GM12878 (cell line): Measurements from ENCODE around the gene SLC22A23. TPM values are rescaled to one million over a fixed set of nuclear protein-coding genes. Genes with fewer than 3 reads are reported as not detected.

Source experiments
- ATAC-seq: fragments of 200-7000 bp; cut with Tn5 transposase; 3 replicates; pipeline ENCODE4 v1.9.1; 2020; ENCODE audit warnings: mild to moderate bottlenecking, moderate library complexity
- BruUV-seq: library from RNA; stranded (reverse); fragments of 400-500 nt; replicated peaks from 2 replicates; lab custom pipeline; 2021; lab: Mats Ljungman, UMichigan
- CTCF ChIA-PET: fragments of 300-600 bp; sonication (Branson Sonifier 250); formaldehyde crosslinking; extraction: SDS; loops from one replicate; lab custom pipeline; 2021; ENCODE audit warnings: inconsistent platforms; lab: Yijun Ruan, JAX
- POLR2A ChIA-PET: fragments of 350-600 bp; formaldehyde crosslinking; extraction: SDS; loops from one replicate; lab custom pipeline; 2021; ENCODE audit warnings: inconsistent platforms; lab: Charles Lee
- RAD21 ChIA-PET: fragments of 300-600 bp; sonication (Branson Sonifier 250); formaldehyde crosslinking; loops from one replicate; lab custom pipeline; 2023; ENCODE audit warnings: antibody characterized with exemption; ENCODE audit not compliant: unreplicated experiment; lab: Charles Lee
- SMC1A ChIA-PET: fragments of 300-600 bp; sonication (Branson Sonifier 250); formaldehyde crosslinking; loops from one replicate; lab custom pipeline; 2023; ENCODE audit not compliant: unreplicated experiment, uncharacterized antibody; lab: Charles Lee
- DNase-seq: peaks from one replicate; pipeline ENCODE4 v3.0.0-alpha.2; 2011; ENCODE audit warnings: low read depth, low spot score
- FAIRE-seq: peaks from 3 replicates; lab custom pipeline; 2011; peaks lifted over from hg19 to GRCh38; lab: Jason Lieb, UNC
- H2AFZ ChIP-seq: 2 replicates; pipeline ENCODE4 v1.6.0; 2011; ENCODE audit warnings: low read depth, low read length, control low read depth; ENCODE audit not compliant: control insufficient read depth
- H3K27ac ChIP-seq: 2 replicates; pipeline ENCODE4 v1.5.1; 2011; ENCODE audit warnings: control low read depth; ENCODE audit not compliant: control insufficient read depth, insufficient read depth
- H3K27me3 ChIP-seq, 2 experiments: replicated peaks in 1 of 2; 2 replicates each; pipeline versions ENCODE4 v1.6.0 to v1.6.1; 2011; ENCODE audit warnings: low read length in 1 of 2; ENCODE audit not compliant: control insufficient read depth in 2 of 2, insufficient read depth in 2 of 2
- H3K36me3 ChIP-seq, 2 experiments: 2 replicates each; pipeline ENCODE4 v1.5.1; 2011; ENCODE audit warnings: low read length in 1 of 2; ENCODE audit not compliant: control insufficient read depth in 2 of 2, insufficient read depth in 2 of 2
- H3K4me1 ChIP-seq: 2 replicates; pipeline ENCODE4 v1.6.1; 2011; ENCODE audit warnings: mild to moderate bottlenecking, low read length, moderate library complexity, mixed read lengths; ENCODE audit not compliant: control insufficient read depth, insufficient read depth
- H3K4me2 ChIP-seq: 2 replicates; pipeline ENCODE4 v1.6.0; 2011; ENCODE audit warnings: control low read depth; ENCODE audit not compliant: control insufficient read depth, insufficient read depth
- H3K4me3 ChIP-seq: fragments of 200-600 bp; sonication (generic); 2 replicates; pipeline ENCODE4 v1.5.1; 2016
- H3K79me2 ChIP-seq: 2 replicates; pipeline ENCODE4 v1.6.0; 2011; ENCODE audit warnings: low read length; ENCODE audit not compliant: control insufficient read depth, insufficient read depth
- H3K9ac ChIP-seq: 2 replicates; pipeline ENCODE4 v1.8.0; 2011; ENCODE audit warnings: low read length, control low read depth, mixed read lengths; ENCODE audit not compliant: control insufficient read depth, insufficient read depth
- H3K9me3 ChIP-seq: replicated peaks from 3 replicates; pipeline ENCODE4 v1.5.1; 2011; ENCODE audit warnings: mild to moderate bottlenecking, low read length; ENCODE audit not compliant: control insufficient read depth, insufficient read depth
- H4K20me1 ChIP-seq: 2 replicates; pipeline ENCODE4 v1.6.0; 2011; ENCODE audit not compliant: control insufficient read depth, insufficient read depth
- ATF2 ChIP-seq: IDR thresholded peaks from 2 replicates; pipeline ENCODE4 v1.6.1; 2012; ENCODE audit warnings: low read length, inconsistent platforms
- CEBPZ ChIP-seq: fragments of 150-350 bp; IDR thresholded peaks from 2 replicates; pipeline ENCODE4 v1.6.1; 2016; ENCODE audit warnings: low read depth, low read length
- E4F1 ChIP-seq: fragments of 450-650 bp; IDR thresholded peaks from 2 replicates; pipeline ENCODE4 v1.6.1; 2018; ENCODE audit warnings: borderline replicate concordance, mild to moderate bottlenecking; ENCODE audit not compliant: partially characterized antibody
- IRF3 ChIP-seq: fragments of 450-650 bp; IDR thresholded peaks from 2 replicates; pipeline ENCODE4 v1.6.1; 2014; ENCODE audit warnings: mild to moderate bottlenecking
- MAX ChIP-seq: IDR thresholded peaks from 2 replicates; pipeline ENCODE4 v1.6.1; 2012; ENCODE audit warnings: low read depth, low read length, improper control_type of control experiment
- NBN ChIP-seq: fragments of 450-650 bp; IDR thresholded peaks from 2 replicates; pipeline ENCODE4 v1.6.1; 2016
- POU2F2 ChIP-seq: IDR thresholded peaks from 3 replicates; pipeline ENCODE4 v1.6.1; 2011; ENCODE audit warnings: low read depth, mild to moderate bottlenecking, low read length, borderline replicate concordance
- SKIL ChIP-seq: fragments of 450-650 bp; IDR thresholded peaks from 2 replicates; pipeline ENCODE4 v1.6.1; 2017; ENCODE audit warnings: mild to moderate bottlenecking, low read depth, inconsistent platforms; ENCODE audit not compliant: poor library complexity, severe bottlenecking
- SPI1 ChIP-seq: IDR thresholded peaks from 2 replicates; pipeline ENCODE4 v1.6.1; 2011; ENCODE audit warnings: low read depth, mild to moderate bottlenecking, low read length, moderate library complexity, borderline replicate concordance; ENCODE audit not compliant: insufficient read depth
- ZNF622 ChIP-seq: fragments of 450-650 bp; IDR thresholded peaks from 2 replicates; pipeline ENCODE4 v1.6.1; 2017; ENCODE audit warnings: mild to moderate bottlenecking, inconsistent platforms
- WGBS: methylation state at CpG from one replicate; pipeline ENCODE4 v1.1.6; 2016; ENCODE audit warnings: low lambda C conversion rate; ENCODE audit not compliant: insufficient replicate concordance, insufficient coverage; ENCODE audit errors: missing lambda C conversion rate; 5-methylcytosine and 5-hydroxymethylcytosine counted together
- in situ Hi-C: fragments of 300-500 bp; cut with MboI; formaldehyde crosslinking; loops from 9 replicates; pipeline ENCODE4 v1.14.3; 2018; ENCODE audit warnings: mixed read lengths
- intact Hi-C: fragments of 100-400 bp; cut with micrococcal nuclease; formaldehyde crosslinking; loops from one replicate; pipeline ENCODE4 v1.14.2; 2022; ENCODE audit not compliant: unreplicated experiment
- polyA plus RNA-seq, 11 experiments: library from polyadenylated mRNA; depleted of rRNA in 4 of 11; unstranded in 6 of 11; stranded (reverse) in 5 of 11; fragments of >200 nt; fragmentation: Nextera tagmentation in 4 of 11; fragmentation: Illumina TruSeq in 1 of 11; extraction: Ambion mirVana in 4 of 11; extraction: Trizol in 1 of 11; gene quantifications; 1 replicate in 1 of 11; 2 replicates in 10 of 11; pipeline versions ENCODE4 v1.2.1 to v1.2.3, GENCODE V29; 2011 to 2016; ENCODE audit warnings: inconsistent platforms in 2 of 11, missing spikeins in 2 of 11, low read depth in 1 of 11
- total RNA-seq, 4 experiments: library from RNA; depleted of rRNA in 3 of 4; stranded (reverse); fragments of >200 nt in 3 of 4; fragmentation: Illumina TruSeq in 1 of 4; extraction: Trizol in 1 of 4; gene quantifications; 2 replicates each; pipeline versions ENCODE4 v1.2.1 to v1.2.3, GENCODE V29; 2013 to 2021

Gene SLC22A23
- total and polyA plus RNA-seq, 10 of the 15 experiments (the other 5 are each of a cell fraction or from before 2014, with no cell fraction given), result 0.20 to 2.4 (median 0.74) TPM

- Histone ChIP-seq H3K79me2 (no peaks in the 10 kb centered on the region), H3K4me2 (no peak overlapping the region), H3K4me1 (no peaks in the 10 kb centered on the region), H3K9me3 (no peaks in the 10 kb centered on the region), H2AFZ (no peak overlapping the region), H4K20me1 (no peaks in the 10 kb centered on the region), H3K27me3 (no peaks in the 10 kb centered on the region), H3K27ac (no peak overlapping the region), H3K9ac (no peak overlapping the region), H3K4me3 (no peak overlapping the region), H3K36me3 (no peaks in the 10 kb centered on the region; a peak in 1 of 4 replicates)
- ChIA-PET POLR2A (no interaction called here), CTCF (interaction anchor here (0.8 to 3.5 kb wide), 13 partner anchors 12 to 696 kb away, joined by 3 to 24 read pairs (median 4); no protein-coding TSS in a partner anchor), SMC1A (interaction anchor here (0.7 to 4.4 kb wide), 12 partner anchors 18 to 450 kb away, joined by 3 to 51 read pairs (median 3); partner anchors contain the start of gene PSMG4), RAD21 (interaction anchor here (0.8 to 4.3 kb wide), 10 partner anchors 10 to 450 kb away, joined by 3 to 55 read pairs (median 4); partner anchors contain the start of gene NQO2)
- no peak for FAIRE-seq
- DNase-seq, result no peak
- intact Hi-C loops, result no loop called here
- 93% methylated on average over 13 of the region's 13 CpGs for WGBS
- BruUV-seq, result no TSS peak
- in situ Hi-C loops, result loop anchor here (5.0 kb wide), 1 partner anchor 450 kb away; no protein-coding TSS in a partner anchor
- no peak for ATAC-seq
- TF ChIP-seq MAX, result no peak
- TF ChIP-seq SPI1, result no peak
- no peak for TF ChIP-seq POU2F2
- no peak for TF ChIP-seq E4F1
- no peak for TF ChIP-seq ATF2
- TF ChIP-seq ZNF622, result no peak
- no peak for TF ChIP-seq CEBPZ
- TF ChIP-seq IRF3, result no peak
- no peak for TF ChIP-seq SKIL
- TF ChIP-seq NBN, result no peak
Observed at GRCh38 chr6:3281631-3282475, 175.0 kb downstream of the SLC22A23 start.
